Stimulated activated naive CD8-positive, alpha-beta T cell treated with anti-CD3 and anti-CD28 coated beads, Interleukin-15, Interleukin-2, amounts not matched to agents 100 ng/mL and 50 ng/mL, for 24 hours (primary cell): Measurements from ENCODE around the gene HOXC13.

Experiments used
- H3K27ac Mint-ChIP-seq: one replicate; pipeline ENCODE4 v1.8.0; 2021; ENCODE audit warnings: mild to moderate bottlenecking, mixed read lengths
- H3K27me3 Mint-ChIP-seq: one replicate; pipeline ENCODE4 v1.8.0; 2021; ENCODE audit warnings: mixed read lengths
- H3K36me3 Mint-ChIP-seq: one replicate; pipeline ENCODE4 v1.8.0; 2021; ENCODE audit warnings: low read depth, mixed read lengths
- H3K4me1 Mint-ChIP-seq: one replicate; pipeline ENCODE4 v1.8.0; 2021; ENCODE audit warnings: low read depth, mixed read lengths
- H3K4me3 Mint-ChIP-seq: one replicate; pipeline ENCODE4 v1.8.0; 2021; ENCODE audit warnings: mild to moderate bottlenecking, mixed read lengths
- H3K9me3 Mint-ChIP-seq: one replicate; pipeline ENCODE4 v1.8.0; 2021; ENCODE audit warnings: mixed read lengths

The HOXC13 gene

DNA sequence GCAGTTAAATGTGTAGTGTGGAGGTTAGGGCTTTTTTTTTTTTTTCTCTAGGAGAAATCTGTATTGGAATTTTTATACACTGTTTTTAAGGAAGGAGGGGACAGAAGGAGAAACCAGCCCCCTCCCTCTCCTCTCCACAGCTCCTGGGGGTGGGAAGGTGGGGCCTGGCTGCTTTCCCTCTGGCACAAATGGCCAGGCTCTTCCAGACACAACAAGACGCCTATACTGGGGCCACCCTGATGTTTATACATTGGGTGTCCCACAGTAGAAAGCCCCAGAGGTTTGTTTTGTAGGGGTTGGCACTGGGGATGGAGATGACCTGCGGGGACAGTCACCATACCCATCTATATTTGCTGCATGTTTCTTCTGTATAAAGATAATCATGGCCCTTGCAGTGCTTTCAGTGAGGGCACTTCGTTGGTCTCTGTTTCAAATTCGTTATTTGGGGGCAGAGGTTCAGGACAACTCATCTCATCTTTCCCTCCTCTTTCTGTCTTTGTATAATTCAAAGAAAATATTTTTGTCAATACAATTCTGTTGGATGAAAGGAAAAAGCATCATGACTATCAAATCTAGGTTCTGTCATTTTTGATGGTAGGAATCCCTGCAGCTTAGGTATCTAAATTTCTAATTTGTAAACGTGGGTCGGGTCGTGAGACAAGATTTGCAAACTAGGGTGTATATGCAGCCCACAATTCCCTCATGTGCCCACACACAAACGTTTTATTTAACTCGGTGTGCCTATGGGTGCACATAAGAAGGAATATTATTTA is 38.4 kb downstream of the HOXC13 start:
- peaks cover 92% of the 10 kb centered on the region for H3K27me3 Mint-ChIP-seq
- no peak overlapping the region for H3K4me3 Mint-ChIP-seq
- H3K9me3 Mint-ChIP-seq: no peaks in the 10 kb centered on the region
- H3K36me3 Mint-ChIP-seq: peaks cover 9% of the 10 kb centered on the region
- H3K4me1 Mint-ChIP-seq: peaks cover 21% of the 10 kb centered on the region
- no peak overlapping the region for H3K27ac Mint-ChIP-seq

- Mint-ChIP-seq H3K36me3 (peaks cover 8% of the 10 kb centered on the region), H3K9me3 (no peaks in the 10 kb centered on the region), H3K4me3 (no peak overlapping the region), H3K27me3 (peaks cover 92% of the 10 kb centered on the region), H3K27ac (no peak overlapping the region), H3K4me1 (peaks cover 20% of the 10 kb centered on the region)
These were observed 39.2 kb downstream of the HOXC13 start for GRCh38 chr12:53977596-53978445.

DNA sequence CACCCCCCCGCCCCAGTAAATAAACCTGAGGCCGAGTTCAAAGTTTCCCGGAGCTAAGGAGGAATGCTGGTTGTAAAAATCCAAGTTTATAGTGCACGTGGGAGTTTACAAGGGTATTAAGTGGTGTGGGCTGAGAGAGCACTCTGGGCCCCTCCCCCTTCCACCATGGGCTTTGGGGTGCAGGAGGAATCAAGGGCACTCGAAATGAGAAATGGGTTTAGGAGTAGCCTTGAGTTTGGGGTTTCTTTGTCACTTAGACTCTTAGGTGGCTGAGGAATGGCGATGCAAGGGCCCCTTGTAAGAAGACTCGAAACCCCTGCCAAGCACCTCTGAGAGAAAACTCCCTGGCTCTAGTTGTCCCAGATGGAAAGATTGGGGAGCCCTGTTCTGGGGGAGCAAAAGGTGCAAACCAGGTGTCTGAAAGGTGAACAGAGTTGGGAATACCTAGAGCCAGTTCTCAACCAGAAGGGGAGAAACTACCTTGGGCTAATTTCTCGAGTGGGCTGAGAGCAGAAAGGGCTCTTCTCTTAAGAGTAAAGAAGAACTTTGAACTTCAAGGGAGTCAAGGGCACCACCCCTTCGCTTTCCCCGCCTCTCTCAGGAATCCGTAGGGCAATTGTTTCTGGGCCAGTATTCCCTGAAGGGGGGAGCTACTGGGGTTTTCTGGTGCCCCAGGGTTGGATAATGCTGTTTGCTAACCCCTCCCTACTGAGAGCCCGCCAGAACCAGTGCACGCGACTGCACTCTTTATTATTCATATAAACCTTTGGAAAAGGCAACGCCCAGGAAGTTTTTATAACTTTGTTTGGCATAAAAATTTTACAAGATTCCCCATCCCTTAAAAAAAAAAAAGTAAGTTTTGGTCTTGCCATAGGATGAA is 40.1 kb downstream of the HOXC13 start:
- Mint-ChIP-seq H3K4me3 (no peak overlapping the region), H3K36me3 (peaks cover 5% of the 10 kb centered on the region), H3K9me3 (no peaks in the 10 kb centered on the region), H3K27ac (no peak overlapping the region), H3K4me1 (peaks cover 13% of the 10 kb centered on the region), H3K27me3 (peaks cover 94% of the 10 kb centered on the region)

DNA sequence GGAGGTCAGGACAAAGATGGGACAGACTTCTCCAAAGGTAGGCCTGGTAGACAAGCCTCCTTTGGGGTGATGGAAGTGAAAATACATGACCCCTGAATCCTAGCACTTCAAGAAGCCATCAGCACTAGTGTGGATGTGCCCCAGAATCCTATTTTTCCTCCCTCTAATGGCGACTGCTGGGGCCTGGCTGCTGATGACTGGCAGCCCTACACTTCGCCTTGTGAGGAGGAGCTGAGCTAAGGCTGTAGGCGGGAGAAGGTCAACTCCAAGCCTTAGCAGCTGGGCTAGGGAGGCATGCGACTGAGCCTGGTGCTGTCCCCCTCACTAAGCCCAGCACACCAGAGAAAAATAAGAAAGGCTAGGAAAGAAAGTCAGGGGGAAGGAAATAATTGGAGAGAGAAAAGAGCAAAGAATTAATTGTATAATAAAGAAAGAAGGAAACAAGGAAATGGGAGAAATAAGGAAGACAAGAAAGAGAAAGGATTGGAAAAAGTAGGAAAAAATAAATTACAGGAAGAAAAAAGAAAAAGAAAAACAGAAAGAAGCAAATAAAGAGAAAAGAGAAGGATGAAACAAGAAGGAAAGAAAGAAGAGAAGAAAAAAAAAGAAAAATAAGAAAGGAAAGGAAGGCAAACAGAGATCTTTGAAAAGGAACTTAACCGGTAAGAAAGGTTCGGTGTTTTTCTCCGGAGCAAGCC is 41.6 kb downstream of the HOXC13 start:
- Mint-ChIP-seq H3K9me3 (no peaks in the 10 kb centered on the region), H3K4me1 (peaks cover 15% of the 10 kb centered on the region), H3K27ac (no peak overlapping the region), H3K36me3 (peaks cover 5% of the 10 kb centered on the region), H3K4me3 (no peak overlapping the region), H3K27me3 (peaks cover 97% of the 10 kb centered on the region)

DNA sequence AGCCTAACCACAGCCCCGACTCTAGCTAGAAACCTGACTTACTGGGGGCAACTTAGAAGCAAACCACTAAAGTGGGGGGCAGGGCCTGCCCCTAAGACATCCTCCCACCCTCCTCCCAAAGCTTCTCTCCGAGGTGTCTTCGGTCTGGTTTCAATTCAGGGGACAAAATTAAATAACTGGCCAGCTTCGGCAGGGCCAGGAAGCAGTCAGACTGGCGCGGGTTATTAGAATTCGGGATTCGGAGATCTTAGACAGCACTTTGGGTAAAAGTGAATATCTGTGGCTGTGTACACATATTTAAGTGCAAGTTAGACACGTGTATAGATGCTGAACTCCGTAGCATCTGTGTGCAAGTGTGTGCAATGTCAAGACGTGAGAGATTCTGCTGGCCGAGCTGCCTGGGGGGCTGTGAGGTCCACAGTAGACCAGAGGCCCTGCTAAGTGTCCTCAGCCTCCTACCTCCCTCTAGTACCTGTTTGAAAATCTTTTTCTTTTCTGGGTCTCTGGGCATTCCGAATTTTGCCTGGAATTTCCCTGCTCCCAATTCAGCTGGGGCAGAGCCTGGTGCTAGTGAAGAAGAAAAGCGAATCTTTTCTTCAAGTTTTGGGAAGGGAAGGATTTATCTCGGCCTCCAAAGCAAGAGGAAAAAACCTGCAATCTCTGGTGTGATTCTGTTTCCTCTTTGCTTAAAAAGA is 42.3 kb downstream of the HOXC13 start:
- no peaks in the 10 kb centered on the region for H3K9me3 Mint-ChIP-seq
- H3K4me3 Mint-ChIP-seq: no peak overlapping the region
- H3K4me1 Mint-ChIP-seq: peaks cover 13% of the 10 kb centered on the region
- peaks cover under 1% of the 10 kb centered on the region for H3K36me3 Mint-ChIP-seq
- peaks cover 96% of the 10 kb centered on the region for H3K27me3 Mint-ChIP-seq
- no peak overlapping the region for H3K27ac Mint-ChIP-seq

DNA sequence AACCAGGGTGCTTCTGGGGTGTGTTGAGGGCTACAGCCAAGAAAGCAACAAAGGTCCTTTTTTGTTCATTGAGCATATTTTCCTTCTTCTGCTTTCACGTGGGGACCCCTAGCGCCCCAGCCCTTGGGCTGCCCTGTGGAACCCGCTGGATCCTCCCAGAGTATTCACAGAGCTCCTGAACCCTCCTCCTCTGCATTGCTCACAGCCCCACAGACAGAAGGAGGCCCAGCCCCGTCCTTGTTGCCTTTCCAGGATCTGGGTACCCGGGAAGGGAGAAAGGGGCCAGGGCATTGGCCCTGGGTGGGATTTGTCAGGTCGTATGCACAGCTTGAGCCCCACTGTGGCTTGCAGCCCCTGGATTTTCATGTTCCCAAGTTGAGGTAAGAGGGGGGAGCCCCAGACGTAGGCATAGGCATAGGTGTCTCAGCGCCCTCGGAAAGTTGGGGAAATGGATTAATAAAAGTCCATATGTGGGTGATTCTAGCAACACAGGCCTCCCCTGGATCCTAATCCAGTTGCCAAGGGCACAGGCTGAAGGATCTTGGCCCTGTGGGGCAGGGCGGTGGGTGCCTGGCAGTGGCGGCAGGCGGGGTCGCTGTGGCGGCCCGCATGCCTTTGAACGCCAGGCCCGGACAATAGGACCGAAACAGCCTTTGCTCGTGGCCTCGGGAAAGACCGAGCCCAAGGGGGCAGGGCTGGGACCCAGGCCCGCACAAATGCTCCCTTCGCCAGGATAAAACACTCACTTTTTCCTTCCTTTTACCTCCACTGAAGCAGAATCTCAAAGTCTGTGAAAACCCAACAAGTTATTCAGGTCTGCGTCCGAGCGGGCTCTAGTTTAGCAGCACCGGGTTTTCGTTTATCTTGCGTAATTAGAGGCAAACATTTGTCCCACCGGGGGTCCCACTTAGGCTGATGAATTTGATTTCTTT is 43.3 kb downstream of the HOXC13 start:
- Mint-ChIP-seq H3K36me3 (no peaks in the 10 kb centered on the region), H3K27me3 (peaks cover 95% of the 10 kb centered on the region), H3K27ac (no peak overlapping the region), H3K4me3 (no peak overlapping the region), H3K9me3 (no peaks in the 10 kb centered on the region), H3K4me1 (peaks cover 19% of the 10 kb centered on the region)

GRCh38 chr12:53982648-53983567 is 44.3 kb downstream of the HOXC13 start:
- peak overlapping the region; percentile 31 for H3K27ac Mint-ChIP-seq
- H3K9me3 Mint-ChIP-seq: no peaks in the 10 kb centered on the region
- no peaks in the 10 kb centered on the region for H3K36me3 Mint-ChIP-seq
- peaks cover 95% of the 10 kb centered on the region for H3K27me3 Mint-ChIP-seq
- no peak overlapping the region for H3K4me3 Mint-ChIP-seq
- peaks cover 19% of the 10 kb centered on the region for H3K4me1 Mint-ChIP-seq

DNA sequence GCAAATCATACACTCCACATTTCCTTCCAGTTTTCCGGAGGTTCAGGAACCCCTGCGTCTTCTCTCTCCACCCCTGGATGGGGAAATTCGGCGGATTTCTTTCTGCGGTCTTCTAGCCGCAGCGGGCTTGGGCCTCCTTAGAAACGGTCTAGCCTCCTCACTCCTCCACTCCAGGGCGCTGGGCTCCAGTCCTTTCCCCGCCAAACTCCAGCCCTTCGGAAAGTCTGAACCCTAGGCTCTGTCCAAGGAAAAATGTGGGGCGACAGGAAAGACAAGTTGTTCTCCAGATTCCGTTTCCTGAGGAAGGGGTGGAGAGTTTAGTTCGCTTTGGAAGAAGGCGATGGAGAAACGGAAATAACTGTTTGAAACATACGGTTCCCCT is 44.9 kb downstream of the HOXC13 start:
- H3K36me3 Mint-ChIP-seq: no peaks in the 10 kb centered on the region
- H3K4me3 Mint-ChIP-seq: no peak overlapping the region
- H3K9me3 Mint-ChIP-seq: no peaks in the 10 kb centered on the region
- peak overlapping the region; percentile 31 for H3K27ac Mint-ChIP-seq
- peaks cover 19% of the 10 kb centered on the region for H3K4me1 Mint-ChIP-seq
- H3K27me3 Mint-ChIP-seq: peaks cover 95% of the 10 kb centered on the region

- no peaks in the 10 kb centered on the region for H3K9me3 Mint-ChIP-seq
- no peak overlapping the region for H3K27ac Mint-ChIP-seq
- no peaks in the 10 kb centered on the region for H3K36me3 Mint-ChIP-seq
- H3K4me1 Mint-ChIP-seq: peaks cover 22% of the 10 kb centered on the region
- H3K27me3 Mint-ChIP-seq: peaks cover 95% of the 10 kb centered on the region
- H3K4me3 Mint-ChIP-seq: no peak overlapping the region
These were observed 45.4 kb downstream of the HOXC13 start for GRCh38 chr12:53983950-53984572.

GRCh38 chr12:53984901-53985691 is 46.5 kb downstream of the HOXC13 start, which contains the start of gene HOXC10:
Gene HOXC10 (plus strand): TSS chr12:53985146. CDS start chr12:53985260, 114 bp downstream.
- Mint-ChIP-seq H3K27me3 (peaks cover 95% of the 10 kb centered on the region), H3K36me3 (no peaks in the 10 kb centered on the region), H3K27ac (peak within 1 kb of the TSS; percentile 15), H3K9me3 (no peaks in the 10 kb centered on the region), H3K4me1 (peaks cover 32% of the 10 kb centered on the region), H3K4me3 (peak within 1 kb of the TSS; percentile 13)

GRCh38 chr12:53985692-53985993 is 47.0 kb downstream of the HOXC13 start:
- no peak overlapping the region for H3K27ac Mint-ChIP-seq
- H3K4me3 Mint-ChIP-seq: no peak overlapping the region
- no peaks in the 10 kb centered on the region for H3K36me3 Mint-ChIP-seq
- peaks cover 95% of the 10 kb centered on the region for H3K27me3 Mint-ChIP-seq
- H3K4me1 Mint-ChIP-seq: peaks cover 33% of the 10 kb centered on the region
- H3K9me3 Mint-ChIP-seq: no peaks in the 10 kb centered on the region
